HCT116 (cell line): ENCODE data around the gene TMEM132A.

Source experiments
- ELF1 ChIP-seq: IDR thresholded peaks from 2 replicates; pipeline ENCODE4 v1.6.1; 2012; ENCODE audit warnings: low read depth, borderline replicate concordance
- EZH2phosphoT487 ChIP-seq: fragments of 200-600 bp; IDR thresholded peaks from 2 replicates; pipeline ENCODE4 v1.6.1; 2018; ENCODE audit warnings: antibody characterized with exemption, borderline replicate concordance
- POLR2A ChIP-seq: IDR thresholded peaks from 2 replicates; pipeline ENCODE4 v1.7.0; 2011; ENCODE audit warnings: borderline replicate concordance; ENCODE audit not compliant: insufficient read depth, insufficient read length; ENCODE audit errors: extremely low read depth
- YY1 ChIP-seq: IDR thresholded peaks from 2 replicates; pipeline ENCODE4 v1.6.1; 2011; ENCODE audit warnings: low read length, low read depth, moderate library complexity, mild to moderate bottlenecking; ENCODE audit not compliant: insufficient replicate concordance; ENCODE audit errors: extremely low read depth
- TF ChIP-seq, protein P1 (sequence below): IDR thresholded peaks from 2 replicates; pipeline ENCODE4 v1.6.1; 2012
- TF ChIP-seq, protein P2 (sequence below), 3 experiments: fragments of 200-600 bp in 1 of 3; sonication (generic) in 1 of 3; IDR thresholded peaks in 2 of 3; conservative IDR thresholded peaks in 1 of 3; 2 replicates each; pipeline ENCODE4 v1.5.1; 2012 to 2017; ENCODE audit warnings: low read depth in 2 of 3, low read length in 2 of 3, antibody characterized with exemption in 1 of 3, borderline replicate concordance in 1 of 3, control low read depth in 1 of 3, mild to moderate bottlenecking in 1 of 3, mixed read lengths in 1 of 3, mixed run types in 1 of 3, moderate library complexity in 1 of 3; ENCODE audit not compliant: insufficient read depth in 1 of 3

DNA sequence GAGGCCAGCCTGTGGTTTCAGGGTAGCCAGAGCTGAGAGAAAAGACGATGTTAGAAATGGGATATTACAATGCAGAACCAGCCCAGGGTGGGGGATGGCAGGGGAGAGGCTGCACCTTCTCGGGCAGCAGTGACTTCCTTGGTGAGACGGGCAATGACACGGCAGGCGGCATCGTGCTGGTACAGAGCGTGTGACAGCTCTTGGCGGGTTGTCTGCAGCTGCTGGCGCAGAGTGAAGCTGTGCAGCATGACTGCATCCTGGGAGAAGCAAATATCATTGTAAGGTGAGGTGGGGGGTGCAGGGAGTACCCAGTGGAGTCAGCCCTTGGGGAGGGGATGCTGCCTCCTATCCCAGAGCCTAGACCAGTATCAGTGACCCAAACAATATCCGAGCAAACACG, 21.6 kb upstream of the TMEM132A start:
- no peak for TF ChIP-seq POLR2A
- TF ChIP-seq ELF1: no peak
- TF ChIP-seq, protein P1, sequence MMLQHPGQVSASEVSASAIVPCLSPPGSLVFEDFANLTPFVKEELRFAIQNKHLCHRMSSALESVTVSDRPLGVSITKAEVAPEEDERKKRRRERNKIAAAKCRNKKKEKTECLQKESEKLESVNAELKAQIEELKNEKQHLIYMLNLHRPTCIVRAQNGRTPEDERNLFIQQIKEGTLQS: no peak
- no peak for TF ChIP-seq EZH2phosphoT487
- no peak for TF ChIP-seq YY1
- TF ChIP-seq, protein P2, sequence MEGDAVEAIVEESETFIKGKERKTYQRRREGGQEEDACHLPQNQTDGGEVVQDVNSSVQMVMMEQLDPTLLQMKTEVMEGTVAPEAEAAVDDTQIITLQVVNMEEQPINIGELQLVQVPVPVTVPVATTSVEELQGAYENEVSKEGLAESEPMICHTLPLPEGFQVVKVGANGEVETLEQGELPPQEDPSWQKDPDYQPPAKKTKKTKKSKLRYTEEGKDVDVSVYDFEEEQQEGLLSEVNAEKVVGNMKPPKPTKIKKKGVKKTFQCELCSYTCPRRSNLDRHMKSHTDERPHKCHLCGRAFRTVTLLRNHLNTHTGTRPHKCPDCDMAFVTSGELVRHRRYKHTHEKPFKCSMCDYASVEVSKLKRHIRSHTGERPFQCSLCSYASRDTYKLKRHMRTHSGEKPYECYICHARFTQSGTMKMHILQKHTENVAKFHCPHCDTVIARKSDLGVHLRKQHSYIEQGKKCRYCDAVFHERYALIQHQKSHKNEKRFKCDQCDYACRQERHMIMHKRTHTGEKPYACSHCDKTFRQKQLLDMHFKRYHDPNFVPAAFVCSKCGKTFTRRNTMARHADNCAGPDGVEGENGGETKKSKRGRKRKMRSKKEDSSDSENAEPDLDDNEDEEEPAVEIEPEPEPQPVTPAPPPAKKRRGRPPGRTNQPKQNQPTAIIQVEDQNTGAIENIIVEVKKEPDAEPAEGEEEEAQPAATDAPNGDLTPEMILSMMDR (IDR thresholded peaks at IDR 0.05 in 2 of 3, conservative IDR thresholded peaks at IDR 0.05 in 1 of 3; ENCODE audit: borderline replicate concordance in 1 of 3, insufficient read depth in 1 of 3, low read depth in 2 of 3, low read length in 2 of 3): no peak
